OCI-LY1 (cell line): Measurements from ENCODE around the gene TBC1D20.
"Not testable (repeated sequence)": the region's sequence is repeated elsewhere in the genome, so short reads cannot be mapped to it uniquely, and the experiment has no call there.

Experiments used
- H2AFZ ChIP-seq: fragments of 200-600 bp; sonication (generic), shearing (Covaris generic); 2 replicates; pipeline ENCODE4 v1.6.0; 2014; ENCODE audit warnings: antibody characterized with exemption, mild to moderate bottlenecking, low read length
- H3F3A ChIP-seq: fragments of 200-600 bp; sonication (generic), shearing (Covaris generic); 2 replicates; pipeline ENCODE4 v1.6.0; 2014; ENCODE audit warnings: mild to moderate bottlenecking, antibody characterized with exemption, low read length, moderate library complexity; ENCODE audit not compliant: insufficient read depth
- H3K27ac ChIP-seq: fragments of 200-600 bp; sonication (generic); 2 replicates; pipeline ENCODE4 v1.5.1; 2014; ENCODE audit warnings: low read length, mixed run types, mild to moderate bottlenecking, low read depth; ENCODE audit not compliant: poor library complexity, severe bottlenecking
- H3K27me3 ChIP-seq: fragments of 200-600 bp; sonication (generic); 2 replicates; pipeline ENCODE4 v1.6.0; 2014; ENCODE audit warnings: antibody characterized with exemption, mild to moderate bottlenecking, low read length, moderate library complexity; ENCODE audit not compliant: insufficient read depth
- H3K36me3 ChIP-seq: fragments of 200-600 bp; sonication (generic); 2 replicates; pipeline ENCODE4 v1.6.1; 2014; ENCODE audit warnings: mild to moderate bottlenecking, antibody characterized with exemption, low read length, moderate library complexity, mixed read lengths; ENCODE audit not compliant: insufficient read depth
- H3K4me1 ChIP-seq: fragments of 200-600 bp; sonication (generic); 2 replicates; pipeline ENCODE4 v1.5.1; 2014; ENCODE audit warnings: mild to moderate bottlenecking, low read length, moderate library complexity; ENCODE audit not compliant: insufficient read depth, severe bottlenecking
- H3K4me2 ChIP-seq: fragments of 200-600 bp; sonication (generic), shearing (Covaris generic); 2 replicates; pipeline ENCODE4 v1.6.1; 2014; ENCODE audit warnings: low read length
- H3K4me3 ChIP-seq: fragments of 200-600 bp; sonication (generic); 2 replicates; pipeline ENCODE4 v1.5.1; 2014; ENCODE audit warnings: low read length, low read depth, mild to moderate bottlenecking, mixed read lengths; ENCODE audit not compliant: poor library complexity, severe bottlenecking
- H3K79me2 ChIP-seq: fragments of 200-600 bp; shearing (Covaris generic); 2 replicates; pipeline ENCODE4 v1.6.1; 2016; ENCODE audit warnings: mixed run types, low read length, mixed read lengths; ENCODE audit not compliant: insufficient read depth
- H3K9ac ChIP-seq: fragments of 200-600 bp; sonication (generic), shearing (Covaris generic); 2 replicates; pipeline ENCODE4 v1.6.1; 2014; ENCODE audit warnings: mild to moderate bottlenecking, low read length, mixed read lengths
- H3K9me2 ChIP-seq: fragments of 200-600 bp; sonication (generic), shearing (Covaris generic); 2 replicates; pipeline ENCODE4 v1.6.1; 2014; ENCODE audit warnings: low read depth, mild to moderate bottlenecking, low read length, mixed read lengths
- H3K9me3 ChIP-seq: fragments of 200-600 bp; shearing (Covaris generic); 2 replicates; pipeline ENCODE4 v1.6.1; 2014; ENCODE audit warnings: low read length, mixed read lengths
- H4K20me1 ChIP-seq: fragments of 200-600 bp; sonication (generic), shearing (Covaris generic); 2 replicates; pipeline ENCODE4 v1.6.0; 2016; ENCODE audit warnings: mild to moderate bottlenecking, low read length; ENCODE audit not compliant: insufficient read depth
- EZH2 ChIP-seq: fragments of 200-600 bp; sonication (generic), shearing (Covaris generic); IDR thresholded peaks from 2 replicates; pipeline ENCODE4 v1.8.0; 2017; ENCODE audit warnings: borderline replicate concordance, mixed run types, mild to moderate bottlenecking, antibody characterized with exemption, low read length, moderate library complexity, mixed read lengths
- TF ChIP-seq, protein P1 (sequence below): fragments of 200-600 bp; sonication (generic), shearing (Covaris generic); IDR thresholded peaks from 2 replicates; pipeline ENCODE4 v1.5.1; 2017; ENCODE audit warnings: mild to moderate bottlenecking, antibody characterized with exemption, low read length, moderate library complexity, mixed read lengths

Gene TBC1D20

DNA sequence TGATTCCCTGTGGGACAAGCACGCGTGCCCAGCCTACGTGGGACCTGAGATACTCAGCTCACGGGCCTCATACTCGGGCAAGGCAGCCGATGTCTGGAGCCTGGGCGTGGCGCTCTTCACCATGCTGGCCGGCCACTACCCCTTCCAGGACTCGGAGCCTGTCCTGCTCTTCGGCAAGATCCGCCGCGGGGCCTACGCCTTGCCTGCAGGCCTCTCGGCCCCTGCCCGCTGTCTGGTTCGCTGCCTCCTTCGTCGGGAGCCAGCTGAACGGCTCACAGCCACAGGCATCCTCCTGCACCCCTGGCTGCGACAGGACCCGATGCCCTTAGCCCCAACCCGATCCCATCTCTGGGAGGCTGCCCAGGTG is 66.1 kb downstream of the TBC1D20 start:
- H3K27me3 ChIP-seq, result no peaks in the 10 kb centered on the region
- H3F3A ChIP-seq, result no peaks in the 10 kb centered on the region
- TF ChIP-seq EZH2, result no peak
- TF ChIP-seq, protein P1, sequence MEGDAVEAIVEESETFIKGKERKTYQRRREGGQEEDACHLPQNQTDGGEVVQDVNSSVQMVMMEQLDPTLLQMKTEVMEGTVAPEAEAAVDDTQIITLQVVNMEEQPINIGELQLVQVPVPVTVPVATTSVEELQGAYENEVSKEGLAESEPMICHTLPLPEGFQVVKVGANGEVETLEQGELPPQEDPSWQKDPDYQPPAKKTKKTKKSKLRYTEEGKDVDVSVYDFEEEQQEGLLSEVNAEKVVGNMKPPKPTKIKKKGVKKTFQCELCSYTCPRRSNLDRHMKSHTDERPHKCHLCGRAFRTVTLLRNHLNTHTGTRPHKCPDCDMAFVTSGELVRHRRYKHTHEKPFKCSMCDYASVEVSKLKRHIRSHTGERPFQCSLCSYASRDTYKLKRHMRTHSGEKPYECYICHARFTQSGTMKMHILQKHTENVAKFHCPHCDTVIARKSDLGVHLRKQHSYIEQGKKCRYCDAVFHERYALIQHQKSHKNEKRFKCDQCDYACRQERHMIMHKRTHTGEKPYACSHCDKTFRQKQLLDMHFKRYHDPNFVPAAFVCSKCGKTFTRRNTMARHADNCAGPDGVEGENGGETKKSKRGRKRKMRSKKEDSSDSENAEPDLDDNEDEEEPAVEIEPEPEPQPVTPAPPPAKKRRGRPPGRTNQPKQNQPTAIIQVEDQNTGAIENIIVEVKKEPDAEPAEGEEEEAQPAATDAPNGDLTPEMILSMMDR, result no peak
- H3K4me1 ChIP-seq, result peaks cover 8% of the 10 kb centered on the region
- no peaks in the 10 kb centered on the region for H3K79me2 ChIP-seq
- no peaks in the 10 kb centered on the region for H3K9me3 ChIP-seq
- no peak overlapping the region for H3K4me2 ChIP-seq
- H4K20me1 ChIP-seq, result no peaks in the 10 kb centered on the region
- H3K27ac ChIP-seq, result no peak overlapping the region
- no peak overlapping the region for H3K4me3 ChIP-seq
- H3K36me3 ChIP-seq, result peaks cover 68% of the 10 kb centered on the region
- no peak overlapping the region for H3K9ac ChIP-seq
- no peak overlapping the region for H2AFZ ChIP-seq
- no peaks in the 10 kb centered on the region for H3K9me2 ChIP-seq

DNA sequence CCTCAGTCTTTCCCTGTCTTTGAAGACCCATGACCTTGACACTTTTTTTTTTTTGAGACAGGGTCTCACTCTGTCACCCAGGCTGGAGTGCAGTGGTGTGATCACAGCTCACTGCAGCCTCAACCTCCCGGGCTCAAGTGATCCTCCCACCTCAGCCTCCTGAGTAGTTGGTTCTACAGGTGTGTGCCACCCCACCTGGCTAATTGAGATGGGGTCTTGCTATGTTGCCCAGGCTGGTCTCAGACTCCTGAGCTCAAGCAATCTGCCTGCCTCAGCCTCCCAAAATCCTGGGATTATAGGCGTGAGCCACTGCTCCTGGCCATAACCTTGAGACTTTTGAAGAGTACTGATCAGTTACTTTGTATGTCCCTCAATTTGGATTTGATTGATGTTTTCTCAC is 69.0 kb downstream of the TBC1D20 start:
- not testable (repeated sequence) for H3K4me1 ChIP-seq, H3K27ac ChIP-seq, H3K9me3 ChIP-seq, H3K4me2 ChIP-seq, H3F3A ChIP-seq, H3K27me3 ChIP-seq, H2AFZ ChIP-seq, H4K20me1 ChIP-seq, H3K4me3 ChIP-seq, H3K79me2 ChIP-seq, H3K9ac ChIP-seq, H3K9me2 ChIP-seq
- peaks cover 93% of the 10 kb centered on the region for H3K36me3 ChIP-seq

DNA sequence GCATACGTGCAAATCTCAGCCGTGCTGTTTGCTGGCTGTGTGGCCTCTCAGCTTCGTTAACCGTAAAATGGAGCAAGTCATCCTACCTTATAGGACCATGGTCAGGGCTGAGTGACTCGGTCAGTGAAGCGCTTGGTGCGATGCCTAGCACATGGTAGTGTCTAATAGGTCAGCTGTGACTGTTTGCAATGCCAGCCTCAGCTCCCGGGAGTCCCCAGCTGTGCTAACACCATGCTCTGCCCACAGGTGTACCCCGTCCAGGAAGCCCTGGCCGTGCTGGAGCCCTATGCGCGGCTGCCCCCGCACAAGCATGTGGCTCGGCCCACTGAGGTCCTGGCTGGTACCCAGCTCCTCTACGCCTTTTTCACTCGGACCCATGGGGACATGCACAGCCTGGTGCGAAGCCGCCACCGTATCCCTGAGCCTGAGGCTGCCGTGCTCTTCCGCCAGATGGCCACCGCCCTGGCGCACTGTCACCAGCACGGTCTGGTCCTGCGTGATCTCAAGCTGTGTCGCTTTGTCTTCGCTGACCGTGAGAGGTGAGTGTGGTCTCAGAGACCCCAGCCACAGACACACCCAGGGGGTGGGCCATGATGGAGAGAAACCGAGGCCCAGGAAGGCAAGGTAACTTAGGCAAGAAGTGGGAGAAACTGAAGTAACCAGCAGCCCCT is 71.2 kb downstream of the TBC1D20 start:
- H3K27me3 ChIP-seq, result no peaks in the 10 kb centered on the region
- no peaks in the 10 kb centered on the region for H3K9me2 ChIP-seq
- no peak overlapping the region for H3K9ac ChIP-seq
- no peaks in the 10 kb centered on the region for H3K4me1 ChIP-seq
- no peak overlapping the region for H2AFZ ChIP-seq
- H3K79me2 ChIP-seq, result no peaks in the 10 kb centered on the region
- no peak overlapping the region for H3K4me3 ChIP-seq
- peaks cover 87% of the 10 kb centered on the region for H3K36me3 ChIP-seq
- H3K4me2 ChIP-seq, result no peak overlapping the region
- H3K27ac ChIP-seq, result no peak overlapping the region
- H3K9me3 ChIP-seq, result no peaks in the 10 kb centered on the region
- no peaks in the 10 kb centered on the region for H3F3A ChIP-seq
- H4K20me1 ChIP-seq, result no peaks in the 10 kb centered on the region
- no peak for TF ChIP-seq EZH2
- TF ChIP-seq, protein P1, result no peak

DNA sequence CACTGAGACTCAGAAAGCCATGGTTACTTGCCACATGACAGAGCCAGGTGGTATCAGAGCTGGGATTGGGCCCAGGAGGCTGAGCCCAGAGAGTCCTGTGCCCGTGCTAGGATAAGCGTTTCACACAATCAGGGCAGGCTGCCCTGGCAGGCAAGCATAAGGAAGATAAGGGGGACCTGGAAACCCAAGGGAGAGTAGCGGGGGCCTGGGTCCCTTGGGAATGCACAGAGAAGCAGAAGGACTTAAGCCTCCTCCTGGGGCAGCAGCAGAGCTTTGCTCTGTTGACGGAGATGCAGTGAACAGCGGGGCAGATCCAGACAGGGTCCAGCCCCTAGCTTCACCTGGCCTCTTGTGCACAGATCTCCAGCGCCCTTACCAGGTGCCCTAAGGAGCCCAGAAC is 73.1 kb downstream of the TBC1D20 start:
- Histone ChIP-seq H3K4me2 (no peak overlapping the region), H3K9me2 (no peaks in the 10 kb centered on the region), H2AFZ (no peak overlapping the region), H3K4me3 (no peak overlapping the region), H4K20me1 (no peaks in the 10 kb centered on the region), H3K9ac (no peak overlapping the region), H3K27ac (no peak overlapping the region), H3K27me3 (no peaks in the 10 kb centered on the region), H3K4me1 (no peaks in the 10 kb centered on the region), H3F3A (no peaks in the 10 kb centered on the region), H3K79me2 (peaks cover 4% of the 10 kb centered on the region; the same call in 1 of the 2 replicates), H3K9me3 (no peaks in the 10 kb centered on the region), H3K36me3 (peaks cover 75% of the 10 kb centered on the region)
- TF ChIP-seq EZH2, result no peak
- TF ChIP-seq, protein P1, result no peak
